HG03159 (cell line): ENCODE data around the gene FCGBP.
A peak's percentile ranks its signal among the peaks of the same experiment; 100 is the strongest.
"Not testable (repeated sequence)": the region's sequence is repeated elsewhere in the genome, so short reads cannot be mapped to it uniquely, and the experiment has no call there.

Experiments used
- ATAC-seq: cut with Tn5 transposase; IDR thresholded peaks from one replicate; pipeline ENCODE4 v1.9.1; 2021; ENCODE audit warnings: mild to moderate bottlenecking, moderate library complexity; ENCODE audit not compliant: unreplicated experiment

The FCGBP gene

DNA sequence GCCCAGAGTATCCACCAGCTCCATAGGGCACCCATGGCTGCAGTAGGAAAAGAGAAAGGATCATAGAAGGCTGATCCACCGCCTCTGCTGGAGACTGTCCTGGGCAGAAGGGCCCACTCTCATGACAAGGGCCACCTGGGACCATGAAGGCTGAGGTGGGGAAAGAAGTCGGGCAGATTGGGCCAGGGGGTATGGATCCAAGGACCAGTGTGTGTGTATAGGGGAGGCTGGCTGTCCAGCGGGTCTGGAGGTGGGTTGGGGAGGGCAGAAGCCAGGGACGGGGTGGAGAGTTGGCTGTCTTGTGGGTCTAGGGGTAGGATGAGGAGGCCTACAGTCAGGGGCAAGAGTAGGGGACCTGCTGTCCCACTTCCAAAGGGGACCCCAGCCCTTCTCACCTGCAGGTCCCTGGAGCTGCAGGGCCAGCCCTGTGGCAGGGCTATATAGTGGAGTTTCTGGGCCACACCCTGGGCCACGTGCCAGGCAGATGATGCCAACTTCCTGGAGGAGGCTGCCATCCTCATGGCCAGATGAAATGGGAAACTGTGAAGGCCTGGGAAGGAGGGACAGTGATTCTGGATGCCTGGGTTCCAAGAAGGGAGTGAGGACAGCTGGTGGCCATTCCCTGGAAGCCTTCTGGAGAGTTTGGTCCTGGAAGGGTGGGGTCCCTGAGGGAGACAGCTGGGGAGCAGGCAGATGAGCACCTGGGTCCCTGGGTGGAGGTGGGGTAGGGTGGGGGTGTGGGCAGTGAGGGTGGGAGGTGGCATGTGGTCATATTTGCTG lies at the start of gene FCGBP:
FCGBP (minus strand) TSS at position 51 of the 780 bp plus-strand sequence.
- no peak for ATAC-seq

- ATAC-seq = no peak
These were observed 49.4 kb upstream of the FCGBP start for GRCh38 chr19:39983695-39984300.

GRCh38 chr19:39982883-39983282 lies 48.4 kb upstream of the FCGBP start:
- no peak for ATAC-seq

DNA sequence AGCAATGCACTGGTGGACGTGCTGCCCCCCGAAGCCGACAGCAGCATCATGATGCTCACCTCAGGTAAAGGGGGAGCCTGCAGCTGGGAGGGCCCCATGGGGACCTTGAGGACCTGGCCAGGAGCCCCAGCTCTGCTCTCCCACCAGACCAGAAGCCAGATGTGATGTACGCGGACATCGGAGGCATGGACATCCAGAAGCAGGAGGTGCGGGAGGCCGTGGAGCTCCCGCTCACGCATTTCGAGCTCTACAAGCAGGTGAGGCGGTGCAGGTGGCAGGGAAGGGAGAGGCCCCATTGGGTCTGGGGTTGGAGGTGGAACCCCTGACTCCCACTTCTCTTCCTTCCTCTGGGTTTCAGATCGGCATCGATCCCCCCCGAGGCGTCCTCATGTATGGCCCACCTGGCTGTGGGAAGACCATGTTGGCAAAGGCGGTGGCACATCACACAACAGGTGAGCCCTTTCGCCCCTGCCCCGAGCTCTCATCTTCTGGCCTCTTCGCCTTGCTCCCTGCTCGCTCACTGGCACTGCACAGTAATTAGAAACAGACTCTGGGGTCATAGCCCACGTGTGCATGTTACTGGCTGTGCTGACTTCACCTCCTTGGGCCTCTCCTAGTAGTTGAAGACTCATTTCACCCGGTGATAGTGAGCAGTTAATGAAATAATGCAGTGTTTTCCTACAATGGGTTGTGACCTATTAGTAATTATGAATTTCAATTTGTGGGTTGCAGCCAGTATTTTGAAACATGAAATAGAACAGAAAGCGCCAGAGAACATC lies 40.1 kb upstream of the FCGBP start:
- ATAC-seq = no peak

DNA sequence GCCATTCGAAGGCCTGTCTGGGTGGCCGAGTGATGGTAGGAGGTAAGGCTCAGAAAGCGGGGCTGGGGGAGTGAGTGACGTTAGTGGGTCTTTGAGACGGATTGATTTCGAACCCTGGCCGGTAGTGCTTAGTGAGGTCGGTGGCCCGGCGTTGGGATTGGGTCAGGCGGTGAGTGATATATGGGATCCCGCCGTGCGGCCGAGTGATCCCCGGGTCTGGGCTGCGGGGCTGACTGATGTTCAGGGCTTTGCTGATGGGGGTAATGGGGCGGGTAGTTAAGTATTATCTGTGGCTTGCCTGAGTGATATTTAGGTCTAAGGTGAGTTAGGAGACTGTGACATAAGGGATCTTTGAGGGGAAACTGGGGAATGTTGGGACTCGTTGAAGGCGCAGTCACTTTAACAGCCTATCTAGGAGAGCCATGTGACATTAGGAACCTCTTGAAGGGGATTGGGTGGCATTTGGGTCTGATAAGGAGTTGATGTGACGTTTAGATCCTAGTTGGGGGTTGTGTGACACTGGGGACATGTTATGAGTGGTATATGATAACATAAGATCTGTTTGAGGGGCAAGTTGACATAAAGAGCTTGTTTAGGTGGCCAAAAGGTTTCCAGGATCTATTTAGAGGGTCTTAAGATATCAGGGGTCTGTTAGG lies 37.1 kb upstream of the FCGBP start:
- peak; percentile 6 for ATAC-seq

- peak; percentile 96 for ATAC-seq
These were observed 36.4 kb upstream of the FCGBP start, which contains the start of gene PSMC4 for GRCh38 chr19:39970675-39971379. Gene PSMC4, plus strand, starts transcription at chr19:39971165. Its CDS starts 38 bp downstream, at chr19:39971203.

GRCh38 chr19:39970425-39970674 lies 35.9 kb upstream of the FCGBP start:
- ATAC-seq = no peak

GRCh38 chr19:39969681-39970424 lies 35.4 kb upstream of the FCGBP start:
- ATAC-seq = no peak

DNA sequence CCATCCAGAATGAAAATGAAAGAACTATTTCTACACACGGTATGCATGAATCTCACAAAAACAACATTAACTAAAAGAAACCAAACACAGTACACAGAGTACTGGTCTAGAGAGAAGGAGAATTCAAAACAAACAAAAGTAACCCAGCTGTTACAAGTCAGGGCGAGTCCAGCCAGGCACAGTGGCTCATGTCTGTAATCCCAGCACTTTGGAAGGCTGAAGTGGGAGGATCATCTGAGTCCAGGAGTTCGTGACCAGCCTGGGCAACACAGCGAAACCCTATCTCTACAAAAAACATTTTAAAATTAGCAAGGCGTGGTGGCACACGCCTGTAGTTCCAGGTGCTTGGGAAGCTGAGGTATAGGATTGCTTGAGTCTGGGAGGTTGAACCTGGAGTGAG lies 34.8 kb upstream of the FCGBP start:
- ATAC-seq = no peak

- no peak for ATAC-seq
These were observed 34.4 kb upstream of the FCGBP start for GRCh38 chr19:39968789-39969188.

- ATAC-seq = no peak
These were observed 33.1 kb upstream of the FCGBP start for GRCh38 chr19:39967561-39967960.

DNA sequence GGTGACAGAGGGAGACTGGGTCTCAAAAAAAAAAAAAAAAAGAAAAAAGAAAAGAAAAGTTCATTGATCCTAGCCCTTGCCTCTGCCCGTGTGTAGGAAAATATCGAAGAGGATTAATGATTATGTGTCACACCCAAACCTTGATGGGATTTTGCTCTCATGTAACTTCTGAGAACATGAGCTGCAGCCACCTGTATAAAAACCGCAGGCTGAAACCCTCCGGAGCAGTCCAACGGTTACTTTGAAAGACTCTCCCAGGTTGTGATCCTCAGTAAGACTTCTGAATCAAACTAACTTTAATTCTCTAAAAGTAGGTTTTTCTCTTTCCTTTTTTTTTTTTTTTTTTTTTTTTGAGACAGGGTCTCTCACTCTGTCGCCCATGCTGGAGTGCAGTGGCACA lies 32.2 kb upstream of the FCGBP start:
- ATAC-seq = no peak

DNA sequence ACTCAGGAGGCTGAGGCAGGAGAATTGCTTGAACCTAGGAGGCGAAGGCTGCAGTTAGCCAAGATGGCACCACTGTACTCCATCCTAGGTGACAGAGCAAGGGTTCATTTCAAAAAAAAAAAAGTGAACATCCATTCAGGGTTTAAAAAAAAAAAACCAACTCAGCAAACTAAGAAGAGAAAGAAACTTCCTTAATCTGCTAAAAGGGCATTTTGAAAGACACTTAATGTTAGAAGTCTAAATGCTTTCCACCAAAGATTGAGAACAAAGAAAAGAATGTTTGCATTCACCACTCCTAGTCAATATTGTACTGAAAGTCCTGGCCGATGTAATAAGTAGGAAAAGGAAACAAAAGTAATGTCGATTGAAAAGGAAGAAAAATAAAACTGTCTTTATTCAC lies 29.5 kb upstream of the FCGBP start:
- no peak for ATAC-seq

DNA sequence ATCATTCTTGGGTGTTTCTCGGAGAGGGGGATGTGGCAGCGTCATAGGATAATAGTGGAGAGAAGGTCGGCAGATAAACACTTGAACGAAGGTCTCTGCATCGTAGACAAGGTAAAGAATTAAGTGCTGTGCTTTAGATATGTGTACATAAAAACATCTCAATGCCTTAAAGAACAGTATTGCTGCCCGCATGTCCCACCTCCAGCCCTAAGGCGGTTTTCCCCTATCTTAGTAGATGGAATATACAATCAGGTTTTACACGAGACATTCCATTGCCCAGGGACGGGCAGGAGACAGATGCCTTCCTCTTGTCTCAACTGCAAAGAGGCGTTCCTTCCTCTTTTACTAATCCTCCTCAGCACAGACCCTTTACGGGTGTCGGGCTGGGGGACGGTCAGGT lies 25.0 kb upstream of the FCGBP start:
- not testable (repeated sequence) for ATAC-seq

DNA sequence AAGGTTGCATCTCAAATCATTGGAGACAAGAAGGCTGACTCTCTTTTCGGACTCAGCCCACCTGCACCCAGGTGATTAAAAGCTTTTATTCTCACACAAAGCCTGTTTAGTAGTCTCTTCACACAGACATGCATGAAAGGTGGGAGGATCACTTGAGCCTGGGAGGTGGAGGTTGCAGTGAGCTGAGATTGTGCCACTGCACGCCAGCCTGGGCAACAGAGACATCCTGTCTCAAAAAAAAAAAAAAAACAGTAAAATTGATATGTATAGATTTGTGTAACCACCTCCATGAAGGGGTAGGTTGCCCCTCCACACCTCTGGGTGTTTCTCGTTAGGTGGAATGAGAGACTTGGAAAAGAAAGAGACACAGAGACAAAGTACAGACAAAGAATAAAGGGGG lies 24.5 kb upstream of the FCGBP start:
- ATAC-seq = not testable (repeated sequence)

GRCh38 chr19:39957886-39958285 lies 23.5 kb upstream of the FCGBP start:
- ATAC-seq = not testable (repeated sequence)

- ATAC-seq = no peak
These were observed 19.5 kb upstream of the FCGBP start for GRCh38 chr19:39953915-39954314.

DNA sequence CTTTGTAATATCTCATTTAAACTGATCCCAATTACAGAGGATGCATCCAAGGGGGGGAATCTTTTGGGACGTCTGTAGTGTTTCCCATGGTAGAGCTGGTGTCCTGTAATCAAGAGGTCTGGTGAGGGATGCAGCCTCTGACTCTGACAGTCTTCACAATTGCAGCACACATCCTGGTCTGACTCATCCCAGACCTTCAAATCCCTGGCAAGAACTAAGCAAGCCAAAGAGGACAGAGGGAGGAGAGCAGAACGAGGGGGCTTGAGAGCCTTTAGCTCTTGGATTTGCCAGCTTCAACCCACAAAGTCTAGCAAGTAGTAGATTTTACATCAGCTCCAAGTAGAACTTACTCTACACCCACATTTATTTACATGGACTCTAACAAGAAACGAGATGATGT lies 17.3 kb upstream of the FCGBP start:
- no peak for ATAC-seq

GRCh38 chr19:39951065-39951650 lies 16.7 kb upstream of the FCGBP start:
- ATAC-seq = no peak
